Measurements from ENCODE around the gene STAMBP. TPM values are rescaled to one million over a fixed set of nuclear protein-coding genes. Genes with fewer than 3 reads are reported as not detected.

The STAMBP gene
- total and polyA plus RNA-seq, 4 donors = 22.3 to 39.7 (median 24.4) TPM

- no peaks in the 10 kb centered on the region for H3K27me3 ChIP-seq (ENCODE audit: control insufficient read depth in 3 of 3, insufficient read depth in 3 of 3, low read length in 2 of 3)
- peaks cover 35 to 53% (median 48%) of the 10 kb centered on the region in 4 donors for H3K36me3 ChIP-seq (ENCODE audit: control insufficient read depth in 4 of 4, insufficient read depth in 4 of 4, low read length in 4 of 4)
- no peak overlapping the region for H3K9ac ChIP-seq (ENCODE audit: insufficient read depth in 1 of 2, low read length in 2 of 2)
- TF ChIP-seq CTCF (IDR thresholded peaks at IDR 0.05; ENCODE audit: control extremely low read depth, extremely low read depth) = no peak
- H3K27ac ChIP-seq (ENCODE audit: low read depth in 1 of 2, low read length in 1 of 2) = no peak overlapping the region
- DNase-seq (no peak), ATAC-seq (ENCODE audit: insufficient read depth, low FRiP score) (no peak)
- no peaks in the 10 kb centered on the region for H3K9me3 ChIP-seq (ENCODE audit: control insufficient read depth in 4 of 4, insufficient read depth in 3 of 4, low read length in 3 of 4)
- WGBS, 2 donors = 95 to 96% methylated on average over 6 of the region's 6 CpGs
- H3K4me3 ChIP-seq = no peak overlapping the region
- H3K4me1 ChIP-seq (ENCODE audit: control insufficient read depth in 5 of 5, insufficient read depth in 5 of 5, low read length in 5 of 5) = no peaks in the 10 kb centered on the region
Observed at GRCh38 chr2:73859721-73860586, 31.2 kb downstream of the STAMBP start.

DNA sequence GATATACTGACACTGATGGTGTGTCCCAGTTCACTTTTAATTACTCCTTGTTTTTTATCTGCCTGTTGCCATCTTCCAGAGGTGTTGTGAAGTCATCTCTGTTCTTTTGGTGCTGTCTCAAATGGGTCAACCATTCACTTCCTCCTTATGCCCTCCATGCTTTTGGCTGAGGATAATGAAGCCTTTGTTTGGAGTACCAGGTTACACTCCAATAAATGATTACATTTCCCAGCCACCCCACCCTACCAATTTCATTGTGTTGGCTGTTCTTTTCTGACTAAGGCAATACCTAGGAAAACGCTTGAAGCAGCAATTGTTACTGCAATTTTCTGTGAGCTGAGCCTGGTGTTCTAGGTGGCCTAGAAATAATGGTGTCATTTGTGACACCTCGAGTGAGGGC is 34.2 kb downstream of the STAMBP start:
- Histone ChIP-seq H3K4me3 (no peak overlapping the region), H3K9ac (ENCODE audit: insufficient read depth in 1 of 2, low read length in 2 of 2) (no peak overlapping the region), H3K36me3 (ENCODE audit: control insufficient read depth in 4 of 4, insufficient read depth in 4 of 4, low read length in 4 of 4) (peaks cover 31 to 43% (median 37%) of the 10 kb centered on the region in 4 donors), H3K27me3 (ENCODE audit: control insufficient read depth in 3 of 3, insufficient read depth in 3 of 3, low read length in 2 of 3) (no peaks in the 10 kb centered on the region), H3K27ac (ENCODE audit: low read depth in 1 of 2, low read length in 1 of 2) (no peak overlapping the region), H3K9me3 (ENCODE audit: control insufficient read depth in 4 of 4, insufficient read depth in 3 of 4, low read length in 3 of 4) (no peaks in the 10 kb centered on the region), H3K4me1 (ENCODE audit: control insufficient read depth in 5 of 5, insufficient read depth in 5 of 5, low read length in 5 of 5) (no peaks in the 10 kb centered on the region)
- WGBS, 2 donors = 77 to 80% methylated on average over 2 of the region's 2 CpGs
- DNase-seq = no peak
- TF ChIP-seq CTCF (IDR thresholded peaks at IDR 0.05; ENCODE audit: control extremely low read depth, extremely low read depth) = no peak
- ATAC-seq (ENCODE audit: insufficient read depth, low FRiP score) = no peak

GRCh38 chr2:73868204-73868978 is 39.6 kb downstream of the STAMBP start:
- Histone ChIP-seq H3K4me3 (no peak overlapping the region), H3K27me3 (ENCODE audit: control insufficient read depth in 3 of 3, insufficient read depth in 3 of 3, low read length in 2 of 3) (no peaks in the 10 kb centered on the region), H3K27ac (ENCODE audit: low read depth in 1 of 2, low read length in 1 of 2) (no peak overlapping the region), H3K36me3 (ENCODE audit: control insufficient read depth in 4 of 4, insufficient read depth in 4 of 4, low read length in 4 of 4) (peaks cover 11 to 18% (median 16%) of the 10 kb centered on the region in 4 donors), H3K9me3 (ENCODE audit: control insufficient read depth in 4 of 4, insufficient read depth in 3 of 4, low read length in 3 of 4) (no peaks in the 10 kb centered on the region), H3K4me1 (ENCODE audit: control insufficient read depth in 5 of 5, insufficient read depth in 5 of 5, low read length in 5 of 5) (peaks cover 0 to 2% (median 0%) of the 10 kb centered on the region in 5 donors), H3K9ac (ENCODE audit: insufficient read depth in 1 of 2, low read length in 2 of 2) (no peak overlapping the region)
- 96% methylated on average over 9 of the region's 9 CpGs for WGBS, 2 donors
- no peak for TF ChIP-seq CTCF (IDR thresholded peaks at IDR 0.05; ENCODE audit: control extremely low read depth, extremely low read depth)
- ATAC-seq (ENCODE audit: insufficient read depth, low FRiP score) (no peak), DNase-seq (no peak)
